GM18907 (cell line): ENCODE measurements around the gene ZNF506.
"Not testable (repeated sequence)": the region's sequence is repeated elsewhere in the genome, so short reads cannot be mapped to it uniquely, and the experiment has no call there.

Experiments
- ATAC-seq: cut with Tn5 transposase; IDR thresholded peaks from one replicate; pipeline ENCODE4 v1.9.1; 2021; ENCODE audit warnings: mild to moderate bottlenecking, moderate library complexity; ENCODE audit not compliant: unreplicated experiment

The ZNF506 gene

DNA sequence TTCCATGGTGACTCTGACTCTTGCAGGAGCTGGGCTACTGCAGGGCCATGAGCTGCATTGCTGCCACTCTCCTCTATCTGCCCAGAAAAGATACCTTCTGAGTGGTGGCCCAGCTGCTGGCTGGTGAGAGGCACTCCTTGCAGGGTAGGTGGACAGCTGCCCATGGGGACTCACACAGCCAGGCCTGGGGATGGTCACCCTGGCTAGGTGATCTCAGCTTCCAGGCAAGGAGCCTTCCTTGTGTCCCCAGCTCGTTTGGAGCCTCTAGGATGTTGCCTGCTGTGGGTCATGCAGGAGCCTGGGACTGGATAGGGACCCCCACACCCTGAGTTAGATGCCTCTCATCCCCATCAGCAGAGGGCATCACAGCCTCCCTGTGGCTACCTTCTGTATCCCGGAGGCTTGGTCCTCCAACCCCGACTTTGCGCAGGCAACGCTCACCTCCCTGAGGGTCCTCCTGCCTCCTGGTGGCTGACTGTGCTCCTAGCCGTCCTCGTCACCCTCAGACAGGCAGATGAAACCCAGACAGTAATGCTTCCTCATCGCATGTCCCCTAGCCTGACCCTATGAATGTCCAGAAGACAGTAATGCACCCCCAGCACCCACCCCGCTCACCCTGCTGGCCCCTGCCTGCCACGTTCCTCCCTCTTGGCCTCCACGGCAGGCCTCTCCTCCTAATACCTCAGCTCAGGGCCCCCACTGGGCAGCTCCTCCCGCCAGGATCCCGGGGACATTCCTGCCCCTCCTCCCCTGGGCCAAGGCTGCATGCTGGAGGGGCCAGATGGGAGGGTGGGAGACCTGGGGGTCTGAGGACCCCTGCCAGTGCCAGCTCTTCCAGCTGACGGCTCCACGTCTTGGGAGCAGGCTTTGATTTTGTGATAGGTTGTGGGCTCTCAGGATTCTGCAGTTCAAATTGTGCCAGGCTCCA is 75.0 kb downstream of the ZNF506 start:
- ATAC-seq, result no peak

DNA sequence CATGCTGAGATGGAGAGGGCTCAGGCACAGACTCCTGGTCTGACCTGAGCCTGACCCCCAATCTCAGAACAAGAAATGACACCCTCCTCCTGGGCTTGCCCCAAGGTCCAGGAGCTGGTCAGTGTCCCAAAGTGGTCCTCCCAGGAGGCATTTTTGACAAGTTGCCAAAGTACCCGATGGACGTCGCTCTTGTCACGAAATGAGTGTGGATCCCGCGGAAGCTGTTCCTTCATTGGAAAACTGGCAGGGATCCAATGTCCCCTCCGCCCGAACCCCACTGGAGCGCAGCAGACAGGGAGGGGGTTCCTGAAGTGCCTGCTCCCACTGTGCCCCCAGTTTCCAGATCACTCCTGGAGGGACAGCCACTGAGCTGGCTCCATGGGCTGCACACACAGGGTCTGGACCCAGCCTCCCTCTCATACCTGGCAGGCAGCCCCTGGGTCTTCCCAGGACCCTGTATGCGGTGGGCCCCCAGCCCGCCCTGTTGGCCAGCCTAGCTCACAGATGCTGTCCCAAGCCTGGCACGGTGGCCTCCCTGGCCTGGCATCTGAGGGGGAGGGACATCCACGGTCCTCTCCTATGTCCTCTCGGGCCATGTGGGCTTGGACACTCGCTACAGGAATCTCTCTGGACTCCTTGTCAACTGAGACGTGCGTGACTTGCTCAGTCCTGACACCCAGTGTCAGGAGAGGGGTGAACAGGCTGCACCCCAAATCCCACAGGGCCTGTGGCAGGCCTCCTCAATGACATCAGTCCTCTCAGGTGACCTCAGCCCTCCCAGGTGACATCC is 75.9 kb downstream of the ZNF506 start:
- ATAC-seq, result no peak

DNA sequence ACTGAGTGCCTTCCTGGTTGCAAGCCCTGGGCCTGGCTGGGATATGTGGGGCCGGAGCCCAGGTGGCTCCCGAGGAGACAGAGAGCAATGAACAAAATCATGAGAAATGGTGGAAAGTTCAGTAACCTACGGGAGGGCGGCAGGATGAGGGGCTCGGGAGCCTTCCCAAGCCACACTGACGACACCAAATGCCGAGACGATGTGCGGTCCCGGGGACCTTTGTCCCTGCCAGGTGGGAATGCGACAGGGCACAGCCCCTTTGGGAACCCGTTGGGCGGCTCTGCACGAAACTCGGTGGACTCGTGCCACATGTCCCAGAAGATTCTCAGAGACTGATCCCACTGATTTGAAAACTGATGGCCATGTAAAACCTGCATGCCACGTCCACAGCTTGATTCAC is 76.9 kb downstream of the ZNF506 start:
- no peak for ATAC-seq

DNA sequence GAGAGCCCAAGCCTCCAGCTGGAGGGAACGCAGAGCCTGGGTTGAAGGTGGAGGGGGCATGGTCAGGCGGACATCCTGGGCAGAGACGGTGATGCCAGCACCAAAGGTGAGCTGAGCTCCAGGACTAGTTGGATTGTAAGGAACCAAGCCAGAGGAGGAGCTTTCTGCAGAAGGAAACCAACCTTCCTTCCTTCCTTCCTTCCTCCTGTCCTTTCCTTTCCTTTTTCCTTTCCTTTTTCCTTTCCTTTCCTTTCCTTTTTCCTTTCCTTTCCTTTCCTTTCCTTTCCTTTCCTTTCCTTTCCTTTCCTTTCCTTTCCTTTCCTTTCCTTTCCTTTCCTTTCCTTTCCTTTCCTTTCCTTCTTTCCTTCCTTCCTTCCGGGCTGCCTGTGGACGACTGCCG is 77.6 kb downstream of the ZNF506 start:
- not testable (repeated sequence) for ATAC-seq

DNA sequence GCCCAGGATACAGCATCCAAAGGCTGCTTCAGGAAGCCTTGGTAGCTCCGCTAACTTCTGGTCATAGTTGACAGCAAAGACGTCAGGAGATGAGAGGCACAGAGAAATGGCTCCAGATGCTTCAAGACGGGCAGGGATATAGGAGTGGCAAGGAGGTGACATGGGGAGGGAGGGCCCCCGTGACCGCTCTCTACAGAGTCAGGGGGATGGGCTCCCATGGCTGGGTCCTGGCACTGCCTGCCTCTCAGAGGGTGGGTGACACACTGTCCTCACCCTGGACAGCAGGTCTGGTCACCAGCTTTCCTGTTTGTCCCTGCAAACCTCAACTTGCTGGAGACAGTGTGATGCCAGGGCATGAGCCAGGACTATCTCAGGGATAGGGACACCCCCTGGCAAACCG is 78.4 kb downstream of the ZNF506 start:
- ATAC-seq, result no peak

DNA sequence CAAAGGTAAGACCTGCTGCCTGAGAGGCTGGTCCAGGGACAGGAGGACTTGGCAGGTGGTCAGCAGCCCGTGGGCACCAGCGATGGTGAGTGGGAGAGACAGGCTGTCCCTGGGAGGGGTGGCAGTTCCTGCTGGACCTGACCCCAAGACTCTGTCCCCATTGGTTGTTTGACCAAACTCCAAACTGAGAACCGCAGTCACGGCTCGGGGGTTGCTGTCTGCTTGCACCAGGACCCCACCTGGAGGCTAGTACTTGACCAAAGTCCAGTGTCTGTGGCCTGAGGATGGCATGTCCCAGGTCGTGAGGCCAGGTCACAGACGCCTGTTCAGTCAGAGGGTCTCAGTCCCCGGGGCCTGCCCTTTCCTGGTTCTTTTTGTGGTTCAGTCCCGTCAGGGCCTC is 78.8 kb downstream of the ZNF506 start:
- ATAC-seq, result no peak
